ENCODE data around the gene FBXW10. TPM values are rescaled to one million over a fixed set of nuclear protein-coding genes. Genes with fewer than 3 reads are reported as not detected.
"Not testable (repeated sequence)": the region's sequence is repeated elsewhere in the genome, so short reads cannot be mapped to it uniquely, and the experiment has no call there.

FBXW10 gene
- total RNA-seq, 1 experiment from 2014 or later, result not detected

DNA sequence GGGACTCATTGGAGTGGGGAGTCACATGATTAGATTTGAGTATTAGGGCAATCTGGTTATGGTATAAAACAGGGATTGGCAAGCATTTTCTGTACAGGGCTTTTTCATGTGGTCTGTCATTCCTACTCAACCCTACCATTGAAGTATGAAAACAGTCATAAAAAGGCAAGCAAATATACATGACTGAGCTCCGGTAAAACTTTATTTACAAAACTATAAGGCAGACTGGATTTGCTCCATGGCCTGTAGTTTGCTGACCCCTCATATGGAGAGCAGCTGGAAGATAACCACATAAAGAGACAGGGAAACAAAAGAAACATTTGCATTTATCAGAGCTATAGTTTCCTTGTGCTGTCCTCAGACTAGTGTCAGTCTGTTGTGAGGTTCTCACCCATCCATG, 83.8 kb downstream of the FBXW10 start:
- not testable (repeated sequence) for DNase-seq (ENCODE audit: low read depth)

Other genes with a start within 250 kb of the FBXW10 start
- not detected in 2 replicates for gene TBC1D28, start 99.7 kb upstream of the FBXW10 start, total RNA-seq (2014; rRNA removed)
- gene FOXO3B, start 61.7 kb upstream of the FBXW10 start, total RNA-seq (2014; rRNA removed), result 6.1 and 6.7 TPM in 2 replicates
- 44.5 and 68.6 TPM in 2 replicates for gene TVP23B, start 37.1 kb downstream of the FBXW10 start, total RNA-seq (2014; rRNA removed)
- gene PRPSAP2, start 114.1 kb downstream of the FBXW10 start, total RNA-seq (2014; rRNA removed), result 32.0 and 33.4 TPM in 2 replicates
- gene SLC5A10, start 208.1 kb downstream of the FBXW10 start, total RNA-seq (2014; rRNA removed), result not detected in 2 replicates

All from LHCN-M2 (cell line).